Panc1 (cell line): ENCODE measurements around the gene YAE1. TPM values are rescaled to one million over a fixed set of nuclear protein-coding genes. Genes with fewer than 3 reads are reported as not detected.

ENCODE experiments used
- ATAC-seq: fragments of 200-7000 bp; cut with Tn5 transposase; 2 replicates; pipeline ENCODE4 v1.9.1; 2020; ENCODE audit warnings: mild to moderate bottlenecking, moderate library complexity
- BruUV-seq: library from RNA; stranded (reverse); fragments of 400-500 nt; replicated peaks from 2 replicates; lab custom pipeline; 2021; lab: Mats Ljungman, UMichigan
- CTCF ChIA-PET: fragments of 300-600 bp; sonication (Branson Sonifier 250); formaldehyde crosslinking; loops from one replicate; lab custom pipeline; 2022; ENCODE audit warnings: antibody characterized with exemption; lab: Charles Lee
- POLR2A ChIA-PET: fragments of 300-600 bp; sonication (Branson Sonifier 250); formaldehyde crosslinking; loops from one replicate; lab custom pipeline; 2022; ENCODE audit warnings: antibody characterized with exemption; lab: Charles Lee
- DNase-seq: peaks from one replicate; pipeline ENCODE4 v3.0.0-alpha.2; 2010; ENCODE audit warnings: low read depth, low spot score
- H3K27ac ChIP-seq: 2 replicates; pipeline ENCODE4 v1.5.1; 2011; ENCODE audit warnings: mild to moderate bottlenecking, low read length, inconsistent platforms
- H3K27me3 ChIP-seq: fragments of 200-500 bp; sonication (Bioruptor generic); 2 replicates; pipeline ENCODE4 v1.6.0; 2014; ENCODE audit warnings: low read length, inconsistent platforms; ENCODE audit not compliant: control insufficient read depth, insufficient read depth
- H3K36me3 ChIP-seq: fragments of 200-500 bp; sonication (Bioruptor generic); 2 replicates; pipeline ENCODE4 v1.5.1; 2014; ENCODE audit warnings: inconsistent platforms, mild to moderate bottlenecking, low read length, moderate library complexity; ENCODE audit not compliant: control insufficient read depth, insufficient read depth
- H3K4me1 ChIP-seq: 2 replicates; pipeline ENCODE4 v1.5.1; 2011; ENCODE audit warnings: inconsistent platforms, mild to moderate bottlenecking, low read length, moderate library complexity; ENCODE audit not compliant: control insufficient read depth, insufficient read depth
- H3K4me3 ChIP-seq, 2 experiments: 2 replicates each; pipeline ENCODE4 v1.5.1; 2011 to 2012; ENCODE audit warnings: low read depth in 2 of 2, low read length in 2 of 2, mild to moderate bottlenecking in 2 of 2, inconsistent platforms in 1 of 2, moderate library complexity in 1 of 2
- H3K9me3 ChIP-seq: fragments of 200-500 bp; sonication (Bioruptor generic); 2 replicates; pipeline ENCODE4 v1.5.1; 2014; ENCODE audit warnings: low read depth, mild to moderate bottlenecking, inconsistent platforms, low read length, moderate library complexity; ENCODE audit not compliant: control insufficient read depth, insufficient read depth
- POLR2AphosphoS5 ChIP-seq: IDR thresholded peaks from 2 replicates; pipeline ENCODE4 v1.6.1; 2012; ENCODE audit warnings: mild to moderate bottlenecking, low read depth, low read length, moderate library complexity
- SIN3A ChIP-seq: IDR thresholded peaks from 2 replicates; pipeline ENCODE4 v1.6.1; 2012; ENCODE audit warnings: low read depth, mild to moderate bottlenecking, low read length, moderate library complexity, borderline replicate concordance; ENCODE audit not compliant: insufficient read depth
- TCF7L2 ChIP-seq: IDR thresholded peaks from 2 replicates; pipeline ENCODE4 v1.6.1; 2011; ENCODE audit warnings: mild to moderate bottlenecking, low read depth, low read length, inconsistent platforms
- in situ Hi-C: cut with HindIII; loops from 2 replicates; pipeline ENCODE4 v1.10.0; 2016; ENCODE audit warnings: low sequenced_read_pairs, low pct_unique_long_range_greater_than_20kb
- intact Hi-C: fragments of 100-400 bp; cut with micrococcal nuclease; formaldehyde crosslinking; loops from one replicate; pipeline ENCODE4 v1.10.0; 2022; ENCODE audit not compliant: unreplicated experiment
- total RNA-seq: library from RNA; stranded (reverse); gene quantifications from one replicate; pipeline ENCODE4 v1.2.1, GENCODE V29; 2021; ENCODE audit not compliant: unreplicated experiment
- TF ChIP-seq, protein P1 (sequence below), 2 experiments: IDR thresholded peaks; 2 replicates each; pipeline ENCODE4 v1.6.1; 2011 to 2012; ENCODE audit warnings: low read depth in 2 of 2, control low read depth in 1 of 2, low read length in 1 of 2, mild to moderate bottlenecking in 1 of 2, moderate library complexity in 1 of 2; ENCODE audit not compliant: insufficient read depth in 1 of 2
- TF ChIP-seq, protein P2 (sequence below): fragments of 450-650 bp; IDR thresholded peaks from 2 replicates; pipeline ENCODE4 v1.5.1; 2017; ENCODE audit warnings: mild to moderate bottlenecking

Gene YAE1
- total RNA-seq, 1 experiment from 2014 or later, result 20.1 TPM

DNA sequence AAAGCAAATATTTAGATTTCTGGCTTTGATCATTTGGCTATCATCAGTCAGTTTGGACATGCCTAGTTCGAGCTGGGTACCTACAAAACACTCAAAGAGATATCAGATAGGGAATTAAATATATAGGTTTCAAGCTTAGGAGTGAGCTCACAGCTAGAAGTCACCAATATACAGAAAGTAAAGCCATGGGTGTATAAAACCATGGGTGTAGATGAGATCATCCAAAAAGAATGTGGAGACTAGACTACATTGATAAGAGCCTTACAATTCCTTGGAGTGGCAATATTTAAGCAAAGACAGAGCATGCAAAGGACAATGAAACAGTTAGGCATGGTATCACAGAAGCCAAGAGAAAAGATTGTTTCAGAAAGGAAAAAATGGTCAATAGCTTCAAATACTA is 49.9 kb downstream of the YAE1 start:
- H3K4me1 ChIP-seq, result no peaks in the 10 kb centered on the region
- DNase-seq (no peak), ATAC-seq (no peak)
- no peak overlapping the region for H3K4me3 ChIP-seq
- intact Hi-C loops (no loop called here), in situ Hi-C loops (no loop called here)
- TF ChIP-seq, protein P1, sequence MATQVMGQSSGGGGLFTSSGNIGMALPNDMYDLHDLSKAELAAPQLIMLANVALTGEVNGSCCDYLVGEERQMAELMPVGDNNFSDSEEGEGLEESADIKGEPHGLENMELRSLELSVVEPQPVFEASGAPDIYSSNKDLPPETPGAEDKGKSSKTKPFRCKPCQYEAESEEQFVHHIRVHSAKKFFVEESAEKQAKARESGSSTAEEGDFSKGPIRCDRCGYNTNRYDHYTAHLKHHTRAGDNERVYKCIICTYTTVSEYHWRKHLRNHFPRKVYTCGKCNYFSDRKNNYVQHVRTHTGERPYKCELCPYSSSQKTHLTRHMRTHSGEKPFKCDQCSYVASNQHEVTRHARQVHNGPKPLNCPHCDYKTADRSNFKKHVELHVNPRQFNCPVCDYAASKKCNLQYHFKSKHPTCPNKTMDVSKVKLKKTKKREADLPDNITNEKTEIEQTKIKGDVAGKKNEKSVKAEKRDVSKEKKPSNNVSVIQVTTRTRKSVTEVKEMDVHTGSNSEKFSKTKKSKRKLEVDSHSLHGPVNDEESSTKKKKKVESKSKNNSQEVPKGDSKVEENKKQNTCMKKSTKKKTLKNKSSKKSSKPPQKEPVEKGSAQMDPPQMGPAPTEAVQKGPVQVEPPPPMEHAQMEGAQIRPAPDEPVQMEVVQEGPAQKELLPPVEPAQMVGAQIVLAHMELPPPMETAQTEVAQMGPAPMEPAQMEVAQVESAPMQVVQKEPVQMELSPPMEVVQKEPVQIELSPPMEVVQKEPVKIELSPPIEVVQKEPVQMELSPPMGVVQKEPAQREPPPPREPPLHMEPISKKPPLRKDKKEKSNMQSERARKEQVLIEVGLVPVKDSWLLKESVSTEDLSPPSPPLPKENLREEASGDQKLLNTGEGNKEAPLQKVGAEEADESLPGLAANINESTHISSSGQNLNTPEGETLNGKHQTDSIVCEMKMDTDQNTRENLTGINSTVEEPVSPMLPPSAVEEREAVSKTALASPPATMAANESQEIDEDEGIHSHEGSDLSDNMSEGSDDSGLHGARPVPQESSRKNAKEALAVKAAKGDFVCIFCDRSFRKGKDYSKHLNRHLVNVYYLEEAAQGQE (IDR thresholded peaks at IDR 0.05; ENCODE audit: insufficient read depth in 1 of 2, low read depth in 2 of 2, low read length in 1 of 2), result no peak
- no peak for TF ChIP-seq TCF7L2
- no peak for TF ChIP-seq POLR2AphosphoS5
- no peak for TF ChIP-seq SIN3A
- TF ChIP-seq, protein P2, sequence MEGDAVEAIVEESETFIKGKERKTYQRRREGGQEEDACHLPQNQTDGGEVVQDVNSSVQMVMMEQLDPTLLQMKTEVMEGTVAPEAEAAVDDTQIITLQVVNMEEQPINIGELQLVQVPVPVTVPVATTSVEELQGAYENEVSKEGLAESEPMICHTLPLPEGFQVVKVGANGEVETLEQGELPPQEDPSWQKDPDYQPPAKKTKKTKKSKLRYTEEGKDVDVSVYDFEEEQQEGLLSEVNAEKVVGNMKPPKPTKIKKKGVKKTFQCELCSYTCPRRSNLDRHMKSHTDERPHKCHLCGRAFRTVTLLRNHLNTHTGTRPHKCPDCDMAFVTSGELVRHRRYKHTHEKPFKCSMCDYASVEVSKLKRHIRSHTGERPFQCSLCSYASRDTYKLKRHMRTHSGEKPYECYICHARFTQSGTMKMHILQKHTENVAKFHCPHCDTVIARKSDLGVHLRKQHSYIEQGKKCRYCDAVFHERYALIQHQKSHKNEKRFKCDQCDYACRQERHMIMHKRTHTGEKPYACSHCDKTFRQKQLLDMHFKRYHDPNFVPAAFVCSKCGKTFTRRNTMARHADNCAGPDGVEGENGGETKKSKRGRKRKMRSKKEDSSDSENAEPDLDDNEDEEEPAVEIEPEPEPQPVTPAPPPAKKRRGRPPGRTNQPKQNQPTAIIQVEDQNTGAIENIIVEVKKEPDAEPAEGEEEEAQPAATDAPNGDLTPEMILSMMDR, result no peak
- H3K9me3 ChIP-seq, result no peaks in the 10 kb centered on the region
- no peaks in the 10 kb centered on the region for H3K36me3 ChIP-seq
- no peak overlapping the region for H3K27ac ChIP-seq
- ChIA-PET POLR2A (no interaction called here), CTCF (no interaction called here)
- no TSS peak for BruUV-seq
- peaks cover 2% of the 10 kb centered on the region; the same call in 1 of the 2 replicates for H3K27me3 ChIP-seq

DNA sequence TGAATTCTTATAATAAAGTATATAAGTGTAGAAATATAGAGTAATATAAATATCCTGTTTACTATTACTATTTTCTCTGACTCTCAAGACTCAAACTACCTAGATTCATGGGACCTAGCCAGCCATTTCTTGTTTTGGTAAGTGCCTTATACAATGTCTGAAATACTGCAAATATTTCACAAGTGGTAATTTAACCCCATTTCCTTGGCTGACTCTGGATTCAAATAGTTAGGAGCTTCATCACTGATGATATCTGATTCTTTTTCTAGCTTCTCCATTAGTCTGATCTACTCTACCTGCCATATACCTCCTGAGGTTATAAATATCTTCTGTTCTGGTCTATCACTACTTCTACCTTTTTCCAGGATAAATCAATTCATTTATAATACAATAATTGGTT is 50.8 kb downstream of the YAE1 start:
- no peak overlapping the region for H3K4me3 ChIP-seq
- intact Hi-C loops (no loop called here), in situ Hi-C loops (no loop called here)
- no TSS peak for BruUV-seq
- no peak for DNase-seq
- no peaks in the 10 kb centered on the region for H3K4me1 ChIP-seq
- TF ChIP-seq TCF7L2 (no peak), SIN3A (no peak), POLR2AphosphoS5 (no peak)
- TF ChIP-seq, protein P1 (IDR thresholded peaks at IDR 0.05; ENCODE audit: insufficient read depth in 1 of 2, low read depth in 2 of 2, low read length in 1 of 2), result no peak
- TF ChIP-seq, protein P2, result no peak
- H3K27ac ChIP-seq, result no peak overlapping the region
- H3K27me3 ChIP-seq, result peaks cover 2% of the 10 kb centered on the region; the same call in 1 of the 2 replicates
- ATAC-seq, result no peak
- H3K9me3 ChIP-seq, result no peaks in the 10 kb centered on the region
- ChIA-PET CTCF (no interaction called here), POLR2A (no interaction called here)
- no peaks in the 10 kb centered on the region for H3K36me3 ChIP-seq
